H9 (cell line): Measurements from ENCODE around the gene WWC2. TPM values are rescaled to one million over a fixed set of nuclear protein-coding genes. Genes with fewer than 3 reads are reported as not detected.

Source experiments
- DNase-seq: peaks from one replicate; pipeline ENCODE4 v3.0.0-alpha.2; 2017
- H2AFZ ChIP-seq: one replicate; pipeline ENCODE4 v1.6.1; 2013; ENCODE audit warnings: mild to moderate bottlenecking, low read length, control low read depth, moderate library complexity
- H2AK5ac ChIP-seq: 2 replicates; pipeline ENCODE4 v1.6.1; 2013; ENCODE audit warnings: low read length, control low read depth, mixed read lengths; ENCODE audit not compliant: insufficient read length
- H2BK120ac ChIP-seq: one replicate; pipeline ENCODE4 v1.6.1; 2013; ENCODE audit warnings: low read depth, mild to moderate bottlenecking, low read length, control low read depth, inconsistent platforms; ENCODE audit not compliant: poor library complexity, severe bottlenecking
- H2BK12ac ChIP-seq: 2 replicates; pipeline ENCODE4 v1.6.1; 2013; ENCODE audit warnings: low read length, control low read depth, mixed read lengths, low read depth; ENCODE audit not compliant: insufficient read length
- H2BK15ac ChIP-seq: 2 replicates; pipeline ENCODE4 v1.6.1; 2013; ENCODE audit warnings: low read depth, low read length, control low read depth
- H2BK20ac ChIP-seq: one replicate; pipeline ENCODE4 v1.6.1; 2013; ENCODE audit warnings: low read depth, mild to moderate bottlenecking, low read length, control low read depth, inconsistent platforms; ENCODE audit not compliant: poor library complexity, severe bottlenecking
- H2BK5ac ChIP-seq: 2 replicates; pipeline ENCODE4 v1.6.1; 2013; ENCODE audit warnings: low read length, control low read depth, mixed read lengths; ENCODE audit not compliant: insufficient read length
- H3K14ac ChIP-seq: 2 replicates; pipeline ENCODE4 v1.6.1; 2013; ENCODE audit warnings: low read length, control low read depth; ENCODE audit not compliant: insufficient read depth
- H3K18ac ChIP-seq: 2 replicates; pipeline ENCODE4 v1.6.1; 2013; ENCODE audit warnings: low read depth, mild to moderate bottlenecking, mixed read lengths, low read length, control low read depth; ENCODE audit not compliant: insufficient read length
- H3K23ac ChIP-seq: 2 replicates; pipeline ENCODE4 v1.6.1; 2013; ENCODE audit warnings: low read length, control low read depth, mixed read lengths, low read depth; ENCODE audit not compliant: insufficient read length
- H3K23me2 ChIP-seq: 2 replicates; pipeline ENCODE4 v1.6.1; 2013; ENCODE audit warnings: low read depth, mild to moderate bottlenecking, mixed read lengths, low read length, control low read depth; ENCODE audit not compliant: insufficient read length, poor library complexity, severe bottlenecking
- H3K27ac ChIP-seq: 2 replicates; pipeline ENCODE4 v1.5.1; 2013; ENCODE audit warnings: low read length, control low read depth, mixed read lengths, low read depth; ENCODE audit not compliant: insufficient read length
- H3K27me3 ChIP-seq: 2 replicates; pipeline ENCODE4 v1.6.1; 2013; ENCODE audit warnings: low read length, control low read depth, inconsistent platforms; ENCODE audit not compliant: insufficient read depth
- H3K4ac ChIP-seq: 2 replicates; pipeline ENCODE4 v1.6.1; 2013; ENCODE audit warnings: low read depth, mild to moderate bottlenecking, control low read depth, inconsistent platforms, low read length, moderate library complexity
- H3K4me1 ChIP-seq: 2 replicates; pipeline ENCODE4 v1.6.1; 2013; ENCODE audit warnings: low read length, control low read depth, inconsistent platforms; ENCODE audit not compliant: insufficient read depth
- H3K4me2 ChIP-seq: 2 replicates; pipeline ENCODE4 v1.6.1; 2013; ENCODE audit warnings: low read length, control low read depth, mixed read lengths; ENCODE audit not compliant: insufficient read length, insufficient read depth
- H3K56ac ChIP-seq: 2 replicates; pipeline ENCODE4 v1.6.1; 2013; ENCODE audit warnings: low read depth, mild to moderate bottlenecking, mixed read lengths, low read length, control low read depth; ENCODE audit not compliant: insufficient read length
- H3K79me1 ChIP-seq: 2 replicates; pipeline ENCODE4 v1.6.1; 2013; ENCODE audit warnings: low read depth, mild to moderate bottlenecking, moderate library complexity, low read length, control low read depth, inconsistent platforms; ENCODE audit not compliant: insufficient read depth, poor library complexity, severe bottlenecking
- H3K79me2 ChIP-seq: 2 replicates; pipeline ENCODE4 v1.6.1; 2013; ENCODE audit warnings: low read length, control low read depth, inconsistent platforms; ENCODE audit not compliant: insufficient read depth
- H3K9ac ChIP-seq: 2 replicates; pipeline ENCODE4 v1.6.1; 2013; ENCODE audit warnings: low read length, control low read depth, mixed read lengths; ENCODE audit not compliant: insufficient read length; ENCODE audit errors: extremely low read depth
- H3K9me3 ChIP-seq: one replicate; pipeline ENCODE4 v1.6.1; 2013; ENCODE audit warnings: low read depth, low read length, inconsistent platforms; ENCODE audit not compliant: control insufficient read depth
- H3T11ph ChIP-seq: one replicate; pipeline ENCODE4 v1.6.1; 2013; ENCODE audit warnings: mild to moderate bottlenecking, low read length, control low read depth, inconsistent platforms
- H4K20me1 ChIP-seq: one replicate; pipeline ENCODE4 v1.6.1; 2013; ENCODE audit not compliant: control insufficient read depth, insufficient read length, insufficient read depth
- H4K5ac ChIP-seq: 2 replicates; pipeline ENCODE4 v1.6.1; 2013; ENCODE audit warnings: low read depth, mild to moderate bottlenecking, mixed read lengths, low read length, control low read depth; ENCODE audit not compliant: insufficient read length
- H4K8ac ChIP-seq: replicated peaks from 2 replicates; pipeline ENCODE4 v1.6.1; 2013; ENCODE audit warnings: low read length, control low read depth, mixed read lengths, low read depth; ENCODE audit not compliant: insufficient read length
- H4K91ac ChIP-seq: 2 replicates; pipeline ENCODE4 v1.6.1; 2013; ENCODE audit warnings: low read depth, mild to moderate bottlenecking, moderate library complexity, mixed read lengths, low read length, control low read depth; ENCODE audit not compliant: insufficient read length
- H3K27ac Mint-ChIP-seq, 3 experiments: 2 replicates in 2 of 3; 3 replicates in 1 of 3; pipeline ENCODE4 v1.8.0; 2020 to 2021; ENCODE audit warnings: mixed read lengths in 3 of 3, mild to moderate bottlenecking in 1 of 3, moderate library complexity in 1 of 3
- H3K27me3 Mint-ChIP-seq: 2 replicates; pipeline ENCODE4 v1.8.0; 2021; ENCODE audit warnings: low read depth, mild to moderate bottlenecking, moderate library complexity, mixed read lengths
- H3K36me3 Mint-ChIP-seq, 3 experiments: 2 replicates in 2 of 3; 3 replicates in 1 of 3; pipeline ENCODE4 v1.8.0; 2020 to 2021; ENCODE audit warnings: low read depth in 3 of 3, mixed read lengths in 3 of 3; ENCODE audit not compliant: insufficient read depth in 1 of 3
- H3K4me1 Mint-ChIP-seq, 2 experiments: 2 replicates each; pipeline ENCODE4 v1.8.0; 2020; ENCODE audit warnings: mixed read lengths in 2 of 2
- H3K4me3 Mint-ChIP-seq, 2 experiments: 2 replicates in 1 of 2; 3 replicates in 1 of 2; pipeline ENCODE4 v1.8.0; 2020 to 2021; ENCODE audit warnings: mild to moderate bottlenecking in 2 of 2, mixed read lengths in 2 of 2, moderate library complexity in 1 of 2
- H3K9me3 Mint-ChIP-seq, 2 experiments: 2 replicates in 1 of 2; 3 replicates in 1 of 2; pipeline ENCODE4 v1.8.0; 2020; ENCODE audit warnings: mild to moderate bottlenecking in 2 of 2, mixed read lengths in 2 of 2, moderate library complexity in 1 of 2
- CTCF ChIP-seq: fragments of 200-600 bp; sonication (generic); conservative IDR thresholded peaks from 3 replicates; pipeline ENCODE4 v1.8.0; 2021; ENCODE audit warnings: antibody characterized with exemption, mild to moderate bottlenecking
- WGBS: extraction: QIAGEN DNeasy Blood & Tissue Kit; methylation state at CpG from one replicate; pipeline ENCODE4 v1.1.7; 2013; ENCODE audit warnings: missing lambda C conversion rate, low lambda C conversion rate, mixed read lengths; ENCODE audit not compliant: insufficient read length; ENCODE audit errors: extremely low coverage; 5-methylcytosine and 5-hydroxymethylcytosine counted together
- total RNA-seq: library from RNA; stranded (reverse); gene quantifications from 2 replicates; pipeline ENCODE4 v1.2.1, GENCODE V29; 2021

Gene WWC2
- total RNA-seq, 1 experiment from 2014 or later: 106 TPM

- no peak overlapping the region for H2BK120ac ChIP-seq
- Mint-ChIP-seq H3K4me3 (no peak overlapping the region), H3K9me3 (no peaks in the 10 kb centered on the region), H3K27ac (peak overlapping the region; percentile 34 to 86 (median 73); a peak in 4 of 7 replicates), H3K4me1 (peaks cover 17 to 22% of the 10 kb centered on the region in 2 experiments), H3K27me3 (no peaks in the 10 kb centered on the region), H3K36me3 (peaks cover 17 to 65% (median 64%) of the 10 kb centered on the region in 3 experiments; a peak in 6 of 7 replicates)
- 0 out of 2 replicates have a peak, but pooled peaks cover 4% of the 10 kb centered on the region for H3K4me1 ChIP-seq
- no peak overlapping the region for H3K27ac ChIP-seq
- peak; percentile 44 for TF ChIP-seq CTCF
- H3K9ac ChIP-seq: no peak overlapping the region
- H3K79me1 ChIP-seq: no peaks in the 10 kb centered on the region
- H3K4me2 ChIP-seq: no peak overlapping the region
- no peaks in the 10 kb centered on the region for H3K9me3 ChIP-seq
- H3K56ac ChIP-seq: no peak overlapping the region
- H3K23ac ChIP-seq: no peak overlapping the region
- H2BK5ac ChIP-seq: no peak overlapping the region
- H3K27me3 ChIP-seq: no peaks in the 10 kb centered on the region
- no peaks in the 10 kb centered on the region for H4K20me1 ChIP-seq
- WGBS: no CpG with 5 or more reads among the region's 6 CpGs
- H2AK5ac ChIP-seq: no peak overlapping the region
- H2BK15ac ChIP-seq: no peak overlapping the region
- H2BK20ac ChIP-seq: no peak overlapping the region
- no peak overlapping the region for H2AFZ ChIP-seq
- H3K18ac ChIP-seq: no peak overlapping the region
- no peak overlapping the region for H3K14ac ChIP-seq
- no peak overlapping the region for H4K8ac ChIP-seq
- H3T11ph ChIP-seq: no peak overlapping the region
- H4K5ac ChIP-seq: no peak overlapping the region
- no peak overlapping the region for H3K4ac ChIP-seq
- DNase-seq: peak; percentile 41
- no peaks in the 10 kb centered on the region for H3K79me2 ChIP-seq
- no peaks in the 10 kb centered on the region for H3K23me2 ChIP-seq
- H2BK12ac ChIP-seq: no peak overlapping the region
- no peak overlapping the region for H4K91ac ChIP-seq
Observed at GRCh38 chr4:183257808-183258207, 158.8 kb downstream of the WWC2 start.
